NCI-H446 treated with DMSO at 0.1 percent for 48 hours (cell line): Measurements from ENCODE around the gene SMC3.
"Not testable (repeated sequence)": the region's sequence is repeated elsewhere in the genome, so short reads cannot be mapped to it uniquely, and the experiment has no call there.

Experiments used
- DNase-seq: peaks from one replicate; lab custom pipeline; 2025; lab: John Stamatoyannopoulos, UW

SMC3 gene

GRCh38 chr10:110567201-110568054, at the start of gene SMC3:
Gene SMC3, plus strand, starts transcription at chr10:110567695. Its CDS starts 122 bp downstream, at chr10:110567817.
- DNase-seq = peak; percentile 87

GRCh38 chr10:110522365-110522988, 45.0 kb upstream of the SMC3 start:
- DNase-seq = no peak

DNA sequence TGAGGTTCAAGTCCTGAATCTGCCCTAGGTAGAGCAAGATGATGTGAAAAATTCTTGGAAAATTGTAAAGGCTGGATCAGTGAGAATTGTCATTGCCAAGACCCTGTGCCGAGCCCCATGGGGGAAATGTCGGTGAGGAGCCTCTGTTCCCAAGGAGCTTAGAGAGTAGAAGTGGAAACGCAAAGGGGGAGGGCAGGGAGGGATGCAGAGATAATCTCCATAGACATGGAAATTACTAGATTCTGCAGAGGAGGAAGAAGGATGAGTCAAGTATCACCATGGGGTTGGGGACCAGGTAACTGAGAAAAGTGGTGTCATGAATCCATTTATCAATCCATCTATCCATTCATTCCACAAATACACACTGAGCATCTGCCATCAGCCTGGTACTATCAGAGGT, 43.8 kb upstream of the SMC3 start:
- no peak for DNase-seq

DNA sequence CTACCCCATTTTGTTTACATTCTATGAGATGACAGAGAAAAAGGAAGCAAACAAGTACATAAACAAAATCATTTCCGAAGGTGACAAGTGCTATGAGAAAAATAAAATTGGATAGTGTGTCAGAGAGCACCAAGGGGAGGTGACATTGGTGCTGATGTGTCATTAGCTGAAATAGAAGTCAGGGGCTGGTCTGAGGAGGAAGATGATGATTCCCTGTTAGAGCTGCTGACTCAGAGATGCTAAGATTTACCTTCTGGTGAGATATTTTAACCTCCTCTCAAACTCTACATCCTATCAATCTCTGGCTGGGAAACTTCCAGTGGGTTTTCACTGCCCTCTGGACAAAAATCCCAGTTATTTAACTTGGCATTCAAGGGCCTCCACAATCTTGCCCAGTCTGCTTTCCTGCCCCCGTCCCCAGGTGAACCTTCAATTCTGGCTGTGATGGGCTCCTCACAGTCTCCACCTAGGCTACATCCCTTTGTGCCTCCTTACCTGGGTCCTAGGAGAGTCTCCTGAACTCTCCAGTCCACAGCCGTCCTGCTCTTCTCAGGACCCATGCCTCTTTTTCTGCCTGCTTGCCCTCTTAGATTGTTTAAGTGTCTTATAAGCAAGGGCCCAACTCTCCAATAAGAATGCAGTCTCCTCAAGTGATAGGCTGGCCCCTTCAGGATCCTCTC, 43.2 kb upstream of the SMC3 start:
- no peak for DNase-seq

DNA sequence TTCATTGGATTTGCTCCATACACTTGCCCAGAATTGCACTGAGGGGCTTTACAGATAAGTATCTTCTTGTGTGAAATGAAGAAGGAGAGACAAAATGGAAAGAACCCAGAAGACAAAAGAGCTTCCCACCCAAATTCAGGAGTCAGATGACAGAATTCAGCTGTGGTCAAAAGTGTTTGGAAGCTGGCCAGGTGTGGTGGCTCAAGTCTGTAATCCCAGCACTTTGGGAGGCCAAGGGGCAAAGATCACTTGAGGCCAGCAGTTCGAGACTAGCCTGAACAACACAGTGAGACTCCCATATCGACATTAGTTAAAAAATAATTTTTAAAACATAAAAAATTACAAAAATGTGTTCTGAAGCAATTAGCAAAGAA, 42.6 kb upstream of the SMC3 start:
- no peak for DNase-seq

DNA sequence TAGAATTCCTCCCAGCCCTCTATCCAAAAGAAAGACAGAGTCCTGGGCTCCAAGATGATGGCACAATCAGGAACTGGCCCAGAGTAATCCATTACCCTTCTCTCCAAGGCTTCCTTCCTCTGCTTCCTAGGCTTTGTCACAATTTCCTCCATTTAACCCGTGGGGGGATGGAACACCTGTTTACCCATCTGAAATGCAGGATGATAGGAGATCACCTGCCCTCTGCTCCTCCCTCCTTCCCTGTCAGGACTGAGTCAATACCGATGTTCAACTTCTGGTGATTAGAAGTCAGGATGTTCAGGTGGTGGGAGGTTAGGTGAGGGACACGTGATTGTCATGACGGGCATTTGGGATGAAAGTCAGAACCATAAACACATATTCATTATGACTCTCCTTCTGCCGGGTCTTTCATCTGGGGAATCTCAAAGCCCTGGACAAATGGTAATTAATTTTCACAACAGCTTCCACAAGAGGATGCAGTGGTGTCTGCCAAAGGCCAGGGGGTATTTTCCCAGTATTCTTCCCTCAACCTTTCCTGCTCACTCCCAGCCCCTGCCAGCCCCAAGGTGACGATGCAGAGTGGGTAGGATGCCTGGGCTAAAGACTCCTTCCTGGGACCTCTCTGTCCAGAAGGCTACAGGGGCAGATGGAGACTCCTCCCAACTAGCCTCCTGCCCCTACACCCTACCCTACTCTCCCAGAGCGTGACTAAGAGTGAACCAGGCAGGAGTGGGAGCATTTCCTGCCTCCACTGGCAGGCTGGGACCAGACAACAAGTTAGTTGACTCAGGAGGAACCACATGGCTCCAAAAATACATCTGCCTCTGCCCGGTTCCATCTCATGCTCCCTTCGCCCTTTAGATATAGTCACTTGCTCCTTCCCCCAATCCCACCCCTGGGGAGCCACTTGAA, 41.9 kb upstream of the SMC3 start:
- DNase-seq = no peak

DNA sequence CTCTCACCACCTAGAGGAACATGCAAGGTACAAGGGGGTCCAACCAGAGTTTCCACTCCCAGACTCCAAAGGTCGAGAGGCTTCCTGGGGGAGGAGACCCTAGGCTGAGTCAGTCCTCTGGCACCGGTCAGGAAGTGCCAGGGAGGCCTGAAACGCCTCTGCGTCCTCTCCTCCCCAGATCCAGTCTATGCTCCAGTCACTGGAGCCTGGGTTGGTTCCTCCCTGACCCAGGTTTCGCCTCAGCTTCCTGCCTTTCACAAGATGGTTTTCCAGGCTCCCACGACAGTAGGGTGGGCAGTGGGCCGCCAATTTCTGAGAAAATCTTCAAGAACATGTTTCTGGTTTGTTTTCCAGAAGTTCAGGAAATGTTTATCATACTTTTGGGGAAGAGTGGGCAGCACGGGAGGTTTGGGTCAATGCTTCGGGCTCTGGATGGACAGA, 39.7 kb upstream of the SMC3 start:
- no peak for DNase-seq

GRCh38 chr10:110528224-110528996, 39.1 kb upstream of the SMC3 start:
- no peak for DNase-seq

- DNase-seq = not testable (repeated sequence)
Measured at GRCh38 chr10:110528997-110529524, 38.4 kb upstream of the SMC3 start.

DNA sequence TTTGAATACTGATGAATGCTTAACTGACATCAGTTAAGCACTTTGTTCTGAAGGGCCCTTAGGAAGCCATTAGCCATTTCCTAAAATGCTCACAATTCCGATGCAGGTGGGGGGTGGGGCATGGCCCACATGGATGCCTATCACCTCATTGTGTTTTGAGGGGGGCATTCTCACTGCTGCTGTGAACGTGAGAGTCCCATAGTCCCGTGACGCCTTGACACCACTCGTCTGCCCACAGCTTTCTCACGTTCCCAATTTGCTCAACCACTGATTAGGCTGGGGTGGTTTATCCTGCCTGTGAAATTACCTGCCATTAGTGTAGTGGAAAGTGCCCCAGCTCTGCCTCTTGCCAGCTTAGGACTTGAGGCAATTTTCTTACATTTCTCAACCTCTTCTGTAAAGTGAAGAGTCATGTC, 37.9 kb upstream of the SMC3 start:
- DNase-seq = no peak

DNA sequence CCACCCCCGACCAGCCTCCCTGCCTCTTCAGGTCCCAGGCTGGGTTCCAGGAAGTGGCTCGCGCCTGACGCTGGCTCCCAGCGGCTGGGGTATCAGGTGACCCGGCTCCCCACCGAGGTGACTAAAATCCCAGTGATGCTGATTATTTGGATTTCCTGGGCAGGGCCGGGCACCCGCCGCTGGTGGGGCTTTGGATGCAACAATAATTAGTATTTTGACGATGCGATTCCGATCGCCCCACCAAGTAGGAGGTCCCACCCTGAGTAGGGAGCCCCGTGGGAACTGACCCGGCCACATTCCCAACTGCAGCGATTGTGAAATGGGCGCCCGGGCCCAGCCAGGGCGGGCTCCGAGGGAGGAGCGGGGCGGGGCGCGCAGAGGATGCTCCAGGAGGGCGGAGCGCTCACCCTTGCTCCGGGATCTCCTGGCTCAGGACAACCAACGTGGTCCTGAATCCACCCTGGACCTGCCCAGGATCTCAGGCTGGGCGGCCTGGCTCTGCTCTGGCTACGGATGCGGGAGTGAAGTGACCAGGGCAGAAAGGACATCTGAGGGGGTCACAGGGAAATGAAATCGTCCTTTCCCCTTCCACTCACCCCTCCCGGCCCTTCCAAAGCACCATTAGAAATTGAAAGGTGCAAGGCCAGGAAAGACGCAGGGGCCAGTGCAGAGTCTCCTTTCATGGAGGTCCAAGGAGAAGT, 37.2 kb upstream of the SMC3 start:
- no peak for DNase-seq

GRCh38 chr10:110531687-110532086, 35.8 kb upstream of the SMC3 start:
- DNase-seq = no peak

DNA sequence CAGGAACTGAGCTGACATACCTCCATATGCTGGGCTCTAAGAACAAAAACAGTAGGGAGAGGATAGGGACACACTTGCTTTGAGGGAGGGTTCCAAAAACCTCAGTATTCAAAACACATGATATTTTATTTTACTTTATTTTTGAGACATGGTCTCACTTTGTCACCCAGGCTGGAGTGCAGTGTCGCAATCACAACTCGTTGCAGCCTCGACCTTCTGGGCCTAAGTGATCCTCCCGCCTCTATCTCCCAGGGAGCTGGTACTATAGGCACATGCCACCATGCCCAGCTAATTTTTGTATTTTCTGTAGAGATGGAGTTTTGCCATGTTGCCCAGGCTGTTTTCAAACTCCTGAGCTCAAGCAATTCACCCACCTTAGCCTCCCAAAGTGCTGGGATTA, 34.9 kb upstream of the SMC3 start:
- not testable (repeated sequence) for DNase-seq

DNA sequence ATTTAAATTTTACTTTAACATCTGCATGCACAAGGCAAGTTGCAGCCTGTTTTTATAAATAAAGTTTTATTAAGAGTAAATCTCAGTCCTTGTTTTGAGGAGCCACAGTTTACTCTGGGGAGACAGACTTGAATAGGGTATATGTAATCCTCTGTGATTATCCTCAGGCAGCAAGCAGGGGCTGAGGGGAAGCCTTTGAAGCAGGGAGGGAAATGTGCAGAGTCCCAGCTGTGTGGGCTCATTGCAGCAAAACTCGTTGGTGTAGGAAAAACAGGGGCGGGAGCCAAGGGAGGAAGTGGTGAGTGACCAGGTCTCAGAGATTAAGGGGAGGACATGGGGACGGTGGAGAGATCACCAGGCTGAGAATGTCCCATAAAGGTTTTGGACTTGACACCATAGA, 34.3 kb upstream of the SMC3 start:
- DNase-seq = no peak

- no peak for DNase-seq
Measured at GRCh38 chr10:110534571-110534970, 32.9 kb upstream of the SMC3 start.

DNA sequence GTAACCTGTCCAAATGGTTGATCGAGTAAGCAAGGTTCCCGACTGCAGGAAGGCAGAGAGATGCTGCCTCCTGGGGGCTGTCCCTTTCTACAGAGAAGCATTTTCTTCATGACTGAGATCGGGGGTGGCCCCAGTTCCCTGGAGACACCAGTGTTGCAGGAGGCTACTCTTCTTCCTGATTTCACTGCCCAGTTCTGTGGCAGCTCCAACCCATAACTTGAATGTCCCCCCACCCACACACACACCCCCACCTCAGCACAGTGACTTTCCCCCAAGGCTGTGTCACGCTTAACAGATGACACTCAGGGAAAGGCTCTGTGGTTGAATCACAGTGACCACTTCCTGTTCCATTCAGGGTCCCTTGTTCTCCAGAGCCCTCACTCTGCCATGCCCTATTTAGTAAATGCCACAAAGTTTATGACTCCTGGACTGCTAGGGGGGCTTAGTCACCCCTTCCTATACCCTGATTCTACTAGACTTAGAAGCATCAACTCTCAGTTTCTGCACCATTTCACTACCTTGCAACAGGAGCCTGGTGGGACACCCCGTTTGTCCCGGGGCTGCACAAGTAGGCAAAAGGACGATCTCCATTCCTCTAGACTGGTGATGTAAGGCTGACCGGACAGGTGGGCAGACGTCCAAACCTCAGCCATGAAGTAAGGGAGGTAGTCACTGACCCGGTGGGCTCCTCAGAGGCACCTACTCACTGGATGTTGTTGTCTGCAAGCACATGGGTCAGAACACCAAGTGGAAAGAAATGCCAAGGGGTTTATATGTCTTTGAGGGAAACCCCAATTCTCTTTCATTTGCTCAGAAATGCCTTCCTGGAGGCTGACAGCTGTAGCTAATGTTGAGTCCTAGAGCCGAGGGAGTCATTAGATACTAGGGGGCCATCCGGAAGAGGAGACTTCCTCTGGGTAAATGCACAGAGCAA, 31.3 kb upstream of the SMC3 start:
- no peak for DNase-seq

GRCh38 chr10:110539091-110539490, 28.4 kb upstream of the SMC3 start:
- DNase-seq = no peak

GRCh38 chr10:110540031-110540430, 27.5 kb upstream of the SMC3 start:
- no peak for DNase-seq

GRCh38 chr10:110544958-110545537, 22.4 kb upstream of the SMC3 start:
- DNase-seq = no peak
